ENCODE measurements around the gene INTU.
"Not testable (repeated sequence)": the region's sequence is repeated elsewhere in the genome, so short reads cannot be mapped to it uniquely, and the experiment has no call there.

Gene INTU

GRCh38 chr4:127648061-127648460 is 15.3 kb downstream of the INTU start:
- H3K27ac ChIP-seq = no peak overlapping the region
- TF ChIP-seq CTCF (conservative IDR thresholded peaks at IDR 0.05) = no peak
- TF ChIP-seq ZFX (IDR thresholded peaks at IDR 0.05) = no peak

GRCh38 chr4:127655590-127655989 is 22.8 kb downstream of the INTU start:
- not testable (repeated sequence) for H3K27ac ChIP-seq

GRCh38 chr4:127656047-127656680 is 23.4 kb downstream of the INTU start:
- TF ChIP-seq CTCF (conservative IDR thresholded peaks at IDR 0.05) = no peak
- TF ChIP-seq ZFX (IDR thresholded peaks at IDR 0.05) = no peak
- H3K27ac ChIP-seq = no peak overlapping the region

DNA sequence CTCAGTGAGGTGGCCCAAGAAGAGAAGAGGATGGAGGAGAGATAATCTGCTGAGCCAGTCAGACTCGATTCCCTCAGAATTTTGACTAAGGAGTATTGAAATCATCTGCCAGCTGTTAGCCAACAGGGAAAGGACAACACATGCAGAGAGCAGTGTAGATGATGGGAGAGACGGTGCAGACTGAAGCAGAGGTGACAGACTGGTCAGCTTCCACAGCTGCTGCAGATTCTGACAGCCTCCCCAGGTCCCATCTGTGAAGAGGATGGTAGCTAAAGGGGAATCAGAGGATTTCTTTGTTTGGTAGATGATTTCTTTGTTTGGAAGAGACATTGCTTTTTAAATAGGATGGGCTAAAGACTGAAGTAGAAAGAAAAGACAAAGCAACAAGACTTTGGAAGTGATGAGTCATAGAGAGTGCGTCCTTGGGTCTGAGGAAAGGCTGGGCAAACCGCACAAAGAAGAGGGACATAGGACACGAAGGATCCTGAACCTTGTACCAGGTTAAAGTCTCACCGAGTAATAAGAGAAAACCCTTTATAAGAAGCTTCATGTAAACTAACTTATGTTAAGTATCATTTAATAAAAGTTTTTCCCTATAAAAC is 27.6 kb downstream of the INTU start:
- TF ChIP-seq ZFX (IDR thresholded peaks at IDR 0.05) (no peak), CTCF (conservative IDR thresholded peaks at IDR 0.05) (no peak)

GRCh38 chr4:127667116-127667515 is 34.4 kb downstream of the INTU start:
- TF ChIP-seq CTCF (conservative IDR thresholded peaks at IDR 0.05) (no peak), ZFX (IDR thresholded peaks at IDR 0.05) (no peak)
- H3K27ac ChIP-seq = no peak overlapping the region

More for the DNA sequence above, 27.6 kb downstream of the INTU start:
- no peak overlapping the region for H3K27ac ChIP-seq

DNA sequence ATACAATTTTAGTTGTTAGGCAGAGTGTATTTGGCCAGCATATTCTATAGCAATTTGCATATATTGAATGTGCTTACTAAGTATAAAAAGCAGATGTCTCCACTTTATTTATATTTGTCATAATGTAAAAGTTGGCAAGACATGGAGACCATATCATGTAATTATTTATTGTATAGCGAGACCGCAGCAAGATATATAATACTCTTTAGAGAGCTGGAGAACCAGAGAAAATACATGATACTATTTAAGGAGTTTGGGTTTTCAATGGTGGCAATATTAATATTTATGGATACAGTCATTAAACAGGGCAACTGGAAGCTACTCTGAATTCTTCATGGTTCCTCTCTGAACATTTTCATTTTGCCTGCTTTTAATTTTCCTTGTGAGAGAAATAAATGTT is 35.0 kb downstream of the INTU start:
- TF ChIP-seq ZFX (IDR thresholded peaks at IDR 0.05) (no peak), CTCF (conservative IDR thresholded peaks at IDR 0.05) (no peak)
- no peak overlapping the region for H3K27ac ChIP-seq

GRCh38 chr4:127668770-127669169 is 36.0 kb downstream of the INTU start:
- TF ChIP-seq CTCF (conservative IDR thresholded peaks at IDR 0.05) (no peak), ZFX (IDR thresholded peaks at IDR 0.05) (no peak)
- no peak overlapping the region for H3K27ac ChIP-seq

GRCh38 chr4:127669691-127670090 is 36.9 kb downstream of the INTU start:
- no peak overlapping the region for H3K27ac ChIP-seq
- TF ChIP-seq CTCF (conservative IDR thresholded peaks at IDR 0.05) = no peak
- TF ChIP-seq ZFX (IDR thresholded peaks at IDR 0.05) = no peak

Data from C4-2B (cell line).